GM13977 (cell line): Measurements from ENCODE around the gene MIF.

ENCODE experiments used
- DNase-seq: peaks from one replicate; pipeline ENCODE4 v3.0.0; 2012; ENCODE audit warnings: low spot score
- CTCF ChIP-seq: IDR thresholded peaks from 2 replicates; pipeline ENCODE4 v1.5.1; 2012; ENCODE audit warnings: mild to moderate bottlenecking, control low read depth; ENCODE audit not compliant: insufficient read depth; ENCODE audit errors: extremely low read depth, missing control alignments
- in situ Hi-C: fragments of 300-500 bp; cut with MboI; formaldehyde crosslinking; loops from one replicate; pipeline ENCODE4 v1.12.0; 2022; ENCODE audit warnings: low sequenced_read_pairs, low pct_unique_long_range_greater_than_20kb, mixed read lengths, inconsistent platforms; ENCODE audit not compliant: unreplicated experiment

Gene MIF

DNA sequence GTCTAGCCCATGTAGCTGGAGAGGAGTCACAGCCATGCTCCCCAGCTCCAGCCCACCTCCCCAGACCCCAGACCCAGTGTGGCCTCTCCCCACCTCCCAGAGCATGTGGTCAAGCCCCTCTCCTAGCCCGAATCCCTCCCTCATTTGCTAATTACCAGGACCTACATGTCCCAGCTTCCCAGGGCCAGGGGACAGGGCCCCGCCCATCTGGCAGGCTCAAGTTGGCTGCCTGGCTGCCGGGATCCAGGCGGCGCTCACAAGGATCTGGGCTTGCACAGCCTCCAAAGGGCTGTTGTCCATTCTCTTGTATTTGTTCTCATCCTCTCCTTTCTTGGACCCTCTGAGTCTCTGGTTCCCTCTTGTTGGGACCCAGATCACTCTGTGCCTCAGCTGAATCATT, 4.6 kb upstream of the MIF start:
- no peak for DNase-seq
- in situ Hi-C loops, result no loop called here
- no peak for TF ChIP-seq CTCF

GRCh38 chr22:23891726-23892125, 2.5 kb upstream of the MIF start:
- no peak for DNase-seq
- in situ Hi-C loops, result no loop called here
- TF ChIP-seq CTCF, result no peak

DNA sequence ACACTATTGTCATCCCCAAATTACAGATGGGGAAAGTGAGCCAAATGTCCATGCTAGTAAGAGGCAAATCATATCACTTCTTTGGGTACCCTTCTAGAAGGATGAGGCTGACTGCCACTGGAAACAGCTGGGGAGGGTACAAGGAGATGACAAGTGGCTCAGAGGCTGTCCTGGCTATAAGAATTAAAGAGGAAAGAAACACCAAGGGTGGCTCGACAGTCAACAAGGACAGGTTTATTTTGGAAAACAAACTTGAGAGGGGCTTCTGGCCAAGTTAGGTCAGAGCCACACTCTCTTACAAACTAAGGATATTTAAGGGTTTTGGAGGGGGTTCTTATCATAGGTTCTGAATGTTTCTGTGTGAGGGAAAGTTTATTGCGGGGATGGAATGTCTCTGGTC, 2.1 kb upstream of the MIF start:
- DNase-seq, result no peak
- TF ChIP-seq CTCF, result no peak
- in situ Hi-C loops, result no loop called here

- in situ Hi-C loops, result no loop called here
- TF ChIP-seq CTCF, result no peak
- DNase-seq, result no peak
Observed at GRCh38 chr22:23892706-23893105, 1.5 kb upstream of the MIF start.

DNA sequence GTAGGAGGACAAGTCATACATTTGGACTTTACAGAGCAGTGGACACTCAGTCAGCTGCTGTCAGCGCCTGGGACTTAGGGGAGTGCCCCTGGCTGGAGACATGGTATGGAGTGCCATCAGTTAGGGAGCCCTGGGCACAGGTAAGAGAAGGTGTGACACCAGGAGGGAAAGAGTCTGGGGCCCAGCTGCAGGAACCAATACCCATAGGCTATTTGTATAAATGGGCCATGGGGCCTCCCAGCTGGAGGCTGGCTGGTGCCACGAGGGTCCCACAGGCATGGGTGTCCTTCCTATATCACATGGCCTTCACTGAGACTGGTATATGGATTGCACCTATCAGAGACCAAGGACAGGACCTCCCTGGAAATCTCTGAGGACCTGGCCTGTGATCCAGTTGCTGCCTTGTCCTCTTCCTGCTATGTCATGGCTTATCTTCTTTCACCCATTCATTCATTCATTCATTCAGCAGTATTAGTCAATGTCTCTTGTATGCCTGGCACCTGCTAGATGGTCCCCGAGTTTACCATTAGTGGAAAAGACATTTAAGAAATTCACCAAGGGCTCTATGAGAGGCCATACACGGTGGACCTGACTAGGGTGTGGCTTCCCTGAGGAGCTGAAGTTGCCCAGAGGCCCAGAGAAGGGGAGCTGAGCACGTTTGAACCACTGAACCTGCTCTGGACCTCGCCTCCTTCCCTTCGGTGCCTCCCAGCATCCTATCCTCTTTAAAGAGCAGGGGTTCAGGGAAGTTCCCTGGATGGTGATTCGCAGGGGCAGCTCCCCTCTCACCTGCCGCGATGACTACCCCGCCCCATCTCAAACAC, 850 bp upstream of the MIF start:
- no peak for DNase-seq
- in situ Hi-C loops, result no loop called here
- no peak for TF ChIP-seq CTCF

DNA sequence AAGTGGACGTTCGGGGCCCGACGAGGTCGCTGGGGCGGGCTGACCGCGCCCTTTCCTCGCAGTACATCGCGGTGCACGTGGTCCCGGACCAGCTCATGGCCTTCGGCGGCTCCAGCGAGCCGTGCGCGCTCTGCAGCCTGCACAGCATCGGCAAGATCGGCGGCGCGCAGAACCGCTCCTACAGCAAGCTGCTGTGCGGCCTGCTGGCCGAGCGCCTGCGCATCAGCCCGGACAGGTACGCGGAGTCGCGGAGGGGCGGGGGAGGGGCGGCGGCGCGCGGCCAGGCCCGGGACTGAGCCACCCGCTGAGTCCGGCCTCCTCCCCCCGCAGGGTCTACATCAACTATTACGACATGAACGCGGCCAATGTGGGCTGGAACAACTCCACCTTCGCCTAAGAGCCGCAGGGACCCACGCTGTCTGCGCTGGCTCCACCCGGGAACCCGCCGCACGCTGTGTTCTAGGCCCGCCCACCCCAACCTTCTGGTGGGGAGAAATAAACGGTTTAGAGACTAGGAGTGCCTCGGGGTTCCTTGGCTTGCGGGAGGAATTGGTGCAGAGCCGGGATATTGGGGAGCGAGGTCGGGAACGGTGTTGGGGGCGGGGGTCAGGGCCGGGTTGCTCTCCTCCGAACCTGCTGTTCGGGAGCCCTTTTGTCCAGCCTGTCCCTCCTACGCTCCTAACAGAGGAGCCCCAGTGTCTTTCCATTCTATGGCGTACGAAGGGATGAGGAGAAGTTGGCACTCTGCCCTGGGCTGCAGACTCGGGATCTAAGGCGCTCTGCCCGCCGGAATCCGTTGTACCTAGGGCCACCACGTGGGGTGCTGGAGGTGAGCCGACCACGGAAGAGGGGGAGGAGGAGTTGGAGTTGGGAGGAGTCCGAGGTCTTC, 771 bp downstream of the MIF start:
- peak; percentile 84 for DNase-seq
- peak; percentile 56 for TF ChIP-seq CTCF
- in situ Hi-C loops, result no loop called here
